Stimulated activated naive CD8-positive, alpha-beta T cell treated with anti-CD3 and anti-CD28 coated beads, Interleukin-15, Interleukin-2, amounts not matched to agents 100 U/mL and 50 U/mL, for 24 hours (primary cell): ENCODE results near the gene SARDH.
"Not testable (repeated sequence)": the region's sequence is repeated elsewhere in the genome, so short reads cannot be mapped to it uniquely, and the experiment has no call there.

Source experiments
- ATAC-seq: fragments of 150-1000 bp; cut with Tn5 transposase; one replicate; pipeline ENCODE4 v1.10.0; 2021
- DNase-seq: peaks from one replicate; pipeline ENCODE4 v3.0.0; 2021

Gene SARDH

GRCh38 chr9:133775951-133776905 is 38.1 kb upstream of the SARDH start:
- ATAC-seq (no peak), DNase-seq (no peak)

DNA sequence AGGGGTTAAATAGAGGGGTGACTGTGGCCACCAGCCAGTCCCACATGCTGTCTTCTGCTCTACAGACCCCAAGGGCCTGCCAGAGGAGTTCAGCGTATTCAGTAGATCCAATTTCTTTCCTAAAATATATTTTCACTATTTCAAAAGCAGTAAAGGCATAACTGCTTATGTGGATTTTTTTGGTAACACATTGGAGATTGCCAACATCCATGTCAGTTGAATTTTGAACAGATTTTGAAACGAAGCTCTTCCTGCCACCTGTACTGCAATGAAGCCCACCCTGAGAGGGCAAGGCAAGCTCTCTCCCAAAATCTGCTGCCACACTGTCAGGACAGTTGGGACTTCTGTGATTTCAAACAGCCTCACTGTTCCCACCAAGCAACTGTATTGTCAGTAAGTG is 37.1 kb upstream of the SARDH start:
- DNase-seq = no peak
- no peak for ATAC-seq

DNA sequence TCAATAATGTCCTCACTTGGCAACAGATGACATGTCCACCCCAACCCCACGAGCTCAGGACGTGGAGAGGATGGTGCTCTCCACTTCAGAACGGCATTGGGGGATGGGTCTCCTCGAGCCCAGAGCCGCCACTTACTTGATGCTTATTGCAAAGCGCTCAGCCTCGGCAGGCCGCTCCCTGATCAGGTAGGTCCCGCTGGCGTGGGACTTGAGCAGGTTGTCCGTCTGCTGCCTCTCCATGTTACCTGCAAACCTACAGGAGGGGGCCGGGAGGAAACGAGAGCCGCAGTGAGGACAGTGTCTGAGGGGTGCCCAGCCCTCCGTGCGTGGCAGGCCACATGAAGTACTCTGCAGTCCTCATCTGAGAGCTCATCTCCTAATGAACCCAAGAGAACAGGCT is 36.6 kb upstream of the SARDH start:
- no peak for ATAC-seq
- DNase-seq = no peak

DNA sequence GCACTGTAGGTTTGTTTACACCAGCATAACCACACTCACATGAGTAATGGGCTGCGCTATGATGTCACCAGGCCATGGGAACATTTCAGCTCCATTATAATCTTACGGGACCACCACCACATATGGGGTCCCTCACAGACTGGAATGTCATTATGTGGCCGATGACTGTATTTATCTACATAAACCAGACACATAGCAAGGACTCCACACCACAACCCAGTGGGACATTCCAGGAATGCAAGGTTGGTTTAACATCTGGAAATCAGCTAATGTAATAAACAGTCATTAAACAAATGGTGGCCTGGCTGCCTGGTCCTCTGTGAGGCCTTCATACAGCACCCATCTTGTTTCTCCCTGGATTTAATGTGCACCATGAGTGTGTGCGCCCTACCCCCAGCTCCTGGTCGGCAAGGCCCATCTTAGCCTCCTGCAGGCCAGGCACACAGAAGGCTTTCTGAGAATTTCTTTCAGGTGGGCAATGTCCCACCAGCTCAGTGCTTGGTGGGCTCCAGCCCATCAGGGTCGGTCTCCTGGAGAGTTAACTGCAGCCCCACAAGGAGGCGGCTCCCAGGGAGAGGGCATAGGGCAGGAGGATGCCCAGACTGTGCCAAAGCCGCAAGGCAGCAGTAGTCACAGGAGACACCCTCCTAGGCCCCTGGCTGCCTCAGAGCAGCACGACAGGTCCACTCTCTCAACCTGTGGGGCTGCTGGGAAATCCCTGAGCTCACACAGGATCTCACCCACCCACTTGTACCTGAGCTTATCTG is 35.9 kb upstream of the SARDH start:
- no peak for ATAC-seq
- no peak for DNase-seq

- ATAC-seq (no peak), DNase-seq (no peak)
Observed at GRCh38 chr9:133772581-133772980, 34.4 kb upstream of the SARDH start.

GRCh38 chr9:133771486-133772482 is 33.6 kb upstream of the SARDH start:
- DNase-seq (no peak), ATAC-seq (no peak)

DNA sequence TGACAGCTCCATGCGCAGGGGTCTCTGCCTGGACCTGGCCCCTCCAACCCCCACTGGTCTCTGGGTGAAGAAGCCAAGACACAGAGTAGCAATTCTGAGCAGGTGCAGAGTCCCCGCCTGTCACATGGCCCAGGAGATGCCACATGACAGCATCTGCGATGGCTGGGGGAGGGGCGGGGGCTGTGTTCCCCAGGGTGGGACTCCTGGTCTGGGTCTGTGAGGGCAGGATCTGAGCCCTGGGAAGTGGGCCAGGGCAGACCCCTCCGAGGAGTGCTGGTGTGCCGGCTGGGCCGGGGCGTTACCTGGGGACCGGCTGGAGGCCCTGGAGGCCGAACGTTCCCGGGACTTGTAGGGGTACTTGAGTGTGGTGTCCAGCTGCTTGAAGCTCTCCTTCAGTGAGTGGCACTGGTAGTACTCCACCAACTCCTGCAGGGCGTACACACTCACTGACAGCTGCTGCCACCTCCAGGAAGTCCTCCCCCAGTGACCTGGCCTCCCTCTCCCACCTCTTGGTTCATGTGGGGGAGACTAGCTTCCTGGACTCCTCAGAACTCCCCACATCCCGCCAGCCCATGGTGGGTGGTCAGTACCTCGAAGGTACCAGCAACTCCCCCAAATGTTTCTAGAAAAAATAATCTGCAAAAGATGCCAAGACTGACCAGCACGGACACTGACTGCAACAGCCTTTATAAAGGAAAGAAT is 32.1 kb upstream of the SARDH start:
- ATAC-seq (no peak), DNase-seq (no peak)

- DNase-seq (no peak), ATAC-seq (no peak)
Observed at GRCh38 chr9:133769511-133770075, 31.4 kb upstream of the SARDH start.

- ATAC-seq = no peak
- no peak for DNase-seq
Observed at GRCh38 chr9:133768859-133769510, 30.8 kb upstream of the SARDH start.

GRCh38 chr9:133768371-133768858 is 30.3 kb upstream of the SARDH start:
- ATAC-seq (no peak), DNase-seq (no peak)

DNA sequence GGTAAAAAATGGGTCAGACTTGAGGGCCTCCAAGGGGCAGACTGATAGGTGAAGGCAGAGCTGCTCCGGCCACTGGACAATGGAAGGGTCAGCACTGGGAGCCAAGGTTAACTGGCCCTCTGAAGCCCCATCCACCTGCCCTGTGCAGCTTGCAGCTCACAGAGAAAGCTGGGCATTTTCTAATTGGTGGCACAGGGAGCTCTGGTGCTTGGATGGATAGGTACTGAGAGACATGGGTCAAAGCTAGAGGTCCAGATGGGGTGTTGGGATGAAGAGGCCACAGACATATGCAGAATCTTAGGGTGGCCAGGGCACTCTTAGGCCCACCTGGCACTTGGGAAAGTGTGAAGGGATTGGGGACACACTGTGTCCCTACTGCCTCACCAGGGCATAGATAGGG is 29.5 kb upstream of the SARDH start:
- DNase-seq (no peak), ATAC-seq (no peak)

DNA sequence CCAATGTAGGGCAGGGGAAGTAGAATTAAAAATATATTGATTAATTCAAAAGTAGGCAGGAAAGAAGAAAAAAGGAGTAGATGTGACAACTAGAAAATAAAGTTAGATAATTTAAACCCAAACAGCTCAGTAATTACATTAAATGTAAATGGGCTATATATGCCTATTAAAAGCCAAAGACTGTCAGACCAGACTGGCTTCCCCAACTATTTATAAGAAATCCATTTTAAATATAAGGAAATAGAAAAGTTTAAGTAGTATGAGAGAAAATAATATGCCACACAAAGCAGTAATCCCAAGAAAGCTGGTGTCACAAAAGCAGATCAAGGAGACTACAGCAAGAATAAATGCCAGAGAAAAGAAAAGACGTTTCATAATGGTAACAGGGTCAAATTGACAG is 28.9 kb upstream of the SARDH start:
- DNase-seq (no peak), ATAC-seq (no peak)

GRCh38 chr9:133766234-133766633 is 28.1 kb upstream of the SARDH start:
- not testable (repeated sequence) for ATAC-seq, DNase-seq

DNA sequence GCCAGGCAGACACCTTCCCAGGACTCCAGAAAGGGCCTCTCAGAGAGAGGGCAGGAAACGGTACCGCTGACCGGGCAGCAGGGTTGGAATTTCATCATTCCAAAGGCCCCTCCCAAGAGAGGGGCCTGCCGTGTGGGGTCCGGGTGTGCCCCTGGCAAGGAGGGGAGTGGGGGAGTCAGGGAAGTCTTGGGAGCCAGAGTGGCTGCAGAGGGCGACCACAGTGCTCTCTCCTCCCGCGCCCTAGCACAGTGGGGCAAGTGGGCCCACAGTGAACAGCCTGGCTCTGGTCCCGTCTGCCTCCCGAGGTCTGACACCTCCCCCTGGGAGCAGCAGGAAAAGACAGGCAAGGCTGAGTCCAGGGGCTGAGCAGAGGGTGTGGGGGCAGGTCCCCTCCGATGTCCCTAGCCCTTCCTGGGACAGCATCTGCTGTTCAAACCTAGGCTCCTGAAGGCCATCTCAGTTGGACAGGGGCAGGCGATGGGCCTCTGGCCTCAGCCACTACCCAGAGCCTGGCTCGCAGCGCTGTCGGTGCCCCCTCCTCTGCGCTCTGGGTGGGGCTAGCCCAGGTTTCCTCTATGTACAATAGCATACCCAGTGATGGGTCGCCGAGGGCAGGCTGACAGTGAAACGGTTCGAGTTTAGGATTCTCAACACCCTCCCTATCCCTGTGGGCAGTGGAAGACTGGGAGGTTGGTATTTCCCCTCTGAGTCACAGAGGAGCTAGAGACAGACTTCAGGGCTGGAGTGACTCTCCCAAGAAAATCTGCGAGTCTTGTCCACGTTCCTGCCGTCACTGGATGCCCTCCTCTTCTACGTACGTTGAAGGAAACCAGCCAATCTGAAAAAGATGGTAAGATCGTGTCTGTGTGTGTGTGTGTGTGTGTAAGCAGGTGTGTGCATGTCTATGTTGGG is 25.4 kb upstream of the SARDH start:
- DNase-seq = no peak
- no peak for ATAC-seq

DNA sequence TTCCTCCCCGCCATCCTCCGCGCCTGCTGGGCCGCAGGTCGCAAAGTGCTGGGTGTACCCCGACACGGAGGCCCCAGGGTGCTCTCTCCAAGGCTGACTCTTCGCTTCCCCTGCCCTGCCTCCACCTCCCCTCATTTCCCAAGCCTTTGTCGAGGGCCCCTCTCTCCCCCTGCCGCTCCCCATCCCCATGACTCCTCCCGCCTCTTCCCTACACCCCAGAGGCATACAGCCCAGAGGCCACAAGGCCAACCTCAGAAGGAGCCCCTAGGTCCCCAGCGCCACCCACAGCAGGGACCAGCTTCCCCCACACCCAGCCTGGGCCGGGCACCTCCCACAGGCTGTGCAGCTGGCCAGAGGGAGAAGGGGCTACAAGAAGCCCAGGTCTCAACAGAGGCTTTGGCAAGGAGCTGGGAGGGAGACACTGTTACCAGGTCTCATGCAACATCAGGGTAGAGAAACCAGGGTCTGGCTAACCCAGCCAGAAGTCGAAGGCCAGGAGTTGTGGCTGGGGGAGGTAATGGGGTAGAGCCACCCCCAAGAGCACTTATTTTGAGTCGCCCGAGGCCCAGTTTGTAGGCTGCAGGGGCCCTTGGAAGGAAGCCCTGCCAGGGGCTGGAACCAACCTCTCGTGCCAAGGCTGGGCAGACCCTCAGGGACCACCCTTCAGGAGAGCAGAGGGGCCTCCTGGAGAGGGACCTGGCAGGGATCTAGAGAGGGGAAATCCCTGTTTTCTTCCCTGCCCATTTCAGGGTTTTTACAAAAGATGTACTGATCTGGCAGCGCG is 24.5 kb upstream of the SARDH start:
- DNase-seq = no peak
- ATAC-seq = no peak

GRCh38 chr9:133761641-133762248 is 23.6 kb upstream of the SARDH start:
- DNase-seq = no peak

DNA sequence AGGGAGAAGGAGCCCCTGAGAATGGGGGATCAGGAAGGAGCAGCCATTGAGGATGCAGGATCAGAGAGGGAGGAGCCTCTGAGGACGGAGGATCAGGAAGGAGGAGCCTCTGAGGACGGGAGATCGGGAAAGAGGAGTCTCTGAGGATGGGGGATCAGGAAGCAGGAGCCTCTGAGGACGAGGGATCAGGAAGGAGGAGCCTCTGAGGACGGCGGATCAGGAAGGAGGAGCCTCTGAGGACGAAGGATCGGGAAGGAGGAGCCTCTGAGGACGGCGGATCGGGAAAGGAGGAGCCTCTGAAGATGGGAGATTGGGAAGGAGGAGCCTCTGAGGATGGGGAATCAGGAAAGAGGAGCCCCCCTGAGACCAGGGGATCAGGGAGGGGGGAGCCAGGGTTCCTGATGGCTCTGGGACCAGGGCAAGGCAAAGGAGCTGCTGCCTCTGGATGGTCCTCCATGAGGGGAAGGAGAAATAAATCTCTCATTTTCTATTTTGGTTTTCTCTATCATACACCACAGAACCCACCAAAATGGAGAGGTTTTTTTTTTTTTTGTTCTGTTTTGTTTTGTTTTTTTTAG is 22.6 kb upstream of the SARDH start:
- no peak for DNase-seq

More at GRCh38 chr9:133761641-133762248, 23.6 kb upstream of the SARDH start:
- ATAC-seq = no peak

DNA sequence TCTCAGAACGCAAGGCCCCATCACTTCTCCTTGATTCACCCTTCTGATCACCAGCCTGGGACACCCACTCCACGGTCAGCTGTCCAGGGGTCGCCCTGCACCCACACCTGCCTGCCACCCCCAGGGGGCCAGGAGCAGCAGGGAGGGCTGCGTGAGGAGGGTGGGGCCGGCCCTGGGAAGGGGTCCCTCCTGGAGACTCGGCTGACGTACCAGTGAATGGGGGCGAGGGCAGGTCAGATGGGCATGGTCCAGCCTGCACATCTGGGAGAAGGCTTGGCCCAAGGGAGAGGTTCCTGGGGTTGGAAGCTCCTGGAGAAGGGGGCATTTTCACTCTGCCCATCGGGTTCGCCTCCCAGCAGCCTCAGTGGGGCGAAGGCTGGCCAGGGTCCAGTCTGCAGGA is 21.8 kb upstream of the SARDH start:
- no peak for ATAC-seq
- DNase-seq = no peak

More for the DNA sequence above, 22.6 kb upstream of the SARDH start:
- ATAC-seq = no peak
